K562 (cell line): ENCODE measurements around the gene TPO.

Experiments
- SMARCA5 ChIP-seq: fragments of 450-650 bp; IDR thresholded peaks from 2 replicates; pipeline ENCODE4 v1.6.1; 2016
- SOX6 ChIP-seq: fragments of 450-650 bp; IDR thresholded peaks from 2 replicates; pipeline ENCODE4 v1.6.1; 2014; ENCODE audit warnings: mild to moderate bottlenecking
- YY1 ChIP-seq, 3 experiments: IDR thresholded peaks; 2 replicates each; pipeline ENCODE4 v1.6.1; 2011; ENCODE audit warnings: low read length in 2 of 3, mild to moderate bottlenecking in 2 of 3, moderate library complexity in 2 of 3, borderline replicate concordance in 1 of 3, control low read depth in 1 of 3, low read depth in 1 of 3; ENCODE audit not compliant: insufficient read depth in 3 of 3, insufficient replicate concordance in 2 of 3, control insufficient read depth in 1 of 3, insufficient read length in 1 of 3; ENCODE audit errors: extremely low read depth in 1 of 3
- ZNF282 ChIP-seq: sonication (generic); formaldehyde crosslinking; IDR thresholded peaks from 2 replicates; pipeline ENCODE4 v1.8.1; 2023; ENCODE audit warnings: missing genetic modification reagents

DNA sequence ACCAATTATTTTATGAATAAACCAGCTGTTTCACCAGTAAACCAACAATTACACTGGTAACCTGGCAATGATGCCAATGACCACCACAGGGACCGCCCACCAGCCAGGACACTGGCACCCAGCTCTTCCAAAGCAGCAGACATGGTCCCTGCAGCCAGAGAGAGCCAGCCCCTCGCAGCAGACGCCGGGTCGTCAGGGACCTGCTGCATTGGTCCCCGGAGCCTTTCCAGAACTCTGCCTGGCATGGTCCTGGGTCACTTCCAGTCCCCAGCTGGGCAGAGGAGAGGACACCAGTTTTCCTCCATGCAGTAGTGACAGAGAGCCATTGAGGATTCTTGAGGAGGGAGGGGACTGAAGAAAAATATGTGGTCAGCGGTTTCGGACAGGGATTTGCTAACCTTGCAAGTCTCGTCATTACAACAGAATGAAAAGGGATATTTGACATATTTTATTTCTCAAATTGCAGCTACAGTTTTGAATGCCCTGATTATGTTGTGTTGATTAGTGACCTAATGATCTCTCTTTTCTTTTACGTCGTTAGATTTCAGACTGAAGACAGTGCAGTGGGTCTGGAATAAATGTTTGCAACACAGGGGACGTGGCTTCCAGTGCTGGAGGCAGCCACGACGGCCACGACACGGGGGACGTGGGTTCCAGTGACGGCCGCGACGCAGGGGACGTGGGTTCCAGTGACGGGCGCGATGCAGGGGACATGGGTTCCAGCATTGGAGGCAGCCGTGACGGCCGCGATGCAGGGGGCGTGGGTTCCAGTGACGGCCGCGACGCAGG is 154.5 kb downstream of the TPO start:
- no peak for TF ChIP-seq YY1 (IDR thresholded peaks at IDR 0.05; ENCODE audit: borderline replicate concordance in 1 of 3, control insufficient read depth in 1 of 3, extremely low read depth in 1 of 3, insufficient read depth in 3 of 3, insufficient read length in 1 of 3, insufficient replicate concordance in 2 of 3, low read depth in 1 of 3, low read length in 2 of 3)
- no peak for TF ChIP-seq SMARCA5
- no peak for TF ChIP-seq SOX6
- TF ChIP-seq ZNF282 (CRISPR knock-in tag) = no peak
